ENCODE data around the gene KCTD11. TPM values are rescaled to one million over a fixed set of nuclear protein-coding genes. Genes with fewer than 3 reads are reported as not detected.

Gene KCTD11
- polyA plus RNA-seq, 1 experiment: 12.1 TPM

GRCh38 chr17:7327501-7327900, 24.5 kb upstream of the KCTD11 start:
- TF ChIP-seq, protein P1, sequence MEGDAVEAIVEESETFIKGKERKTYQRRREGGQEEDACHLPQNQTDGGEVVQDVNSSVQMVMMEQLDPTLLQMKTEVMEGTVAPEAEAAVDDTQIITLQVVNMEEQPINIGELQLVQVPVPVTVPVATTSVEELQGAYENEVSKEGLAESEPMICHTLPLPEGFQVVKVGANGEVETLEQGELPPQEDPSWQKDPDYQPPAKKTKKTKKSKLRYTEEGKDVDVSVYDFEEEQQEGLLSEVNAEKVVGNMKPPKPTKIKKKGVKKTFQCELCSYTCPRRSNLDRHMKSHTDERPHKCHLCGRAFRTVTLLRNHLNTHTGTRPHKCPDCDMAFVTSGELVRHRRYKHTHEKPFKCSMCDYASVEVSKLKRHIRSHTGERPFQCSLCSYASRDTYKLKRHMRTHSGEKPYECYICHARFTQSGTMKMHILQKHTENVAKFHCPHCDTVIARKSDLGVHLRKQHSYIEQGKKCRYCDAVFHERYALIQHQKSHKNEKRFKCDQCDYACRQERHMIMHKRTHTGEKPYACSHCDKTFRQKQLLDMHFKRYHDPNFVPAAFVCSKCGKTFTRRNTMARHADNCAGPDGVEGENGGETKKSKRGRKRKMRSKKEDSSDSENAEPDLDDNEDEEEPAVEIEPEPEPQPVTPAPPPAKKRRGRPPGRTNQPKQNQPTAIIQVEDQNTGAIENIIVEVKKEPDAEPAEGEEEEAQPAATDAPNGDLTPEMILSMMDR (IDR thresholded peaks at IDR 0.05; ENCODE audit: low read depth, low read length): no peak
- POLR2A ChIA-PET: no interaction called here
- Histone ChIP-seq H3K9me3 (ENCODE audit: control insufficient read depth, insufficient read depth, low read length) (no peaks in the 10 kb centered on the region; the same call in 1 of the 2 replicates), H3K4me3 (ENCODE audit: low read depth, low read length) (no peak overlapping the region), H3K27ac (ENCODE audit: low read depth, low read length) (no peak overlapping the region), H3K27me3 (ENCODE audit: control insufficient read depth, insufficient read depth, low read length) (peaks cover 2% of the 10 kb centered on the region)
- CTCF ChIA-PET: interaction anchor here (1.3 kb wide), 1 partner anchor 17 kb away, joined by 4 read pairs; no protein-coding TSS in a partner anchor
- DNase-seq (ENCODE audit: low read depth, low spot score): no peak

GRCh38 chr17:7328009-7328408, 24.0 kb upstream of the KCTD11 start:
- no peak for DNase-seq (ENCODE audit: low read depth, low spot score)
- peak overlapping the region; percentile 97 for H3K4me3 ChIP-seq (ENCODE audit: low read depth, low read length)
- H3K27ac ChIP-seq (ENCODE audit: low read depth, low read length): no peak overlapping the region
- no peaks in the 10 kb centered on the region; the same call in 1 of the 2 replicates for H3K9me3 ChIP-seq (ENCODE audit: control insufficient read depth, insufficient read depth, low read length)
- peaks cover 2% of the 10 kb centered on the region for H3K27me3 ChIP-seq (ENCODE audit: control insufficient read depth, insufficient read depth, low read length)
- ChIA-PET CTCF (interaction anchor here (1.1 kb wide), 1 partner anchor 233 kb away, joined by 3 read pairs; no protein-coding TSS in a partner anchor), POLR2A (interaction anchor here (0.6 kb wide), 1 partner anchor 257 kb away, joined by 4 read pairs; no protein-coding TSS in a partner anchor)
- TF ChIP-seq, protein P1 (IDR thresholded peaks at IDR 0.05; ENCODE audit: low read depth, low read length): no peak

DNA sequence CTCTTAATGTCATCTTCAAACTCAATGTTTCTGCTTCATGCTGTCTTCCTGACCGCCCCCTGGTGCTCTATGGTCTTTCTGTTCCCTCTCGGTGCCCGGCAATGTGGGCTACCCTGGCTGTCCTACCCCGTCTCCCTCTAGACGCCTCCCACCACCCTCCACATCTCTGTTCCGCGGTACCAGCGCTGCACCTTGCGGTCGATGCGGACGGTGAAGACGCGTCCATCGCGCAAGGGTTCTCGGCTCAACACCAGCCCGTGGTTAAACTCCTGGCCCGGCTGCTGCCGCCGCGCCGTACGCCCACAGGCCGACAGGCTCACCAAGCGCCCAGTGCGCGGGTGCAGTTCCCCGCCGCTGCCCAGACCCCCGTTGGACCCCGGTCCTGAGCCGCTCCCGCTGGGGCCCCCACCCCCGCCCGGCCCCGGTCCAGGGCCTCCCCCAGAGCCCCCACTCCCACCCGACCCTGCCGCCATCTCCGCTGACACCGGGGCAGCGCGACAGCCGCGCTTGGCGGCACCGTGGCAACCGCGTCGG, 23.1 kb upstream of the KCTD11 start, which contains the start of gene NEURL4:
TSS of gene NEURL4 (minus strand) at position 496 of the 534 bp plus-strand sequence. CDS start at position 473, 23 bp downstream.
- POLR2A ChIA-PET: interaction anchor here (0.6 to 1.5 kb wide), 8 partner anchors 13 to 256 kb away, joined by 4 to 17 read pairs (median 6); partner anchors contain the start of genes GPS2, MPDU1 and TMEM256

DNA sequence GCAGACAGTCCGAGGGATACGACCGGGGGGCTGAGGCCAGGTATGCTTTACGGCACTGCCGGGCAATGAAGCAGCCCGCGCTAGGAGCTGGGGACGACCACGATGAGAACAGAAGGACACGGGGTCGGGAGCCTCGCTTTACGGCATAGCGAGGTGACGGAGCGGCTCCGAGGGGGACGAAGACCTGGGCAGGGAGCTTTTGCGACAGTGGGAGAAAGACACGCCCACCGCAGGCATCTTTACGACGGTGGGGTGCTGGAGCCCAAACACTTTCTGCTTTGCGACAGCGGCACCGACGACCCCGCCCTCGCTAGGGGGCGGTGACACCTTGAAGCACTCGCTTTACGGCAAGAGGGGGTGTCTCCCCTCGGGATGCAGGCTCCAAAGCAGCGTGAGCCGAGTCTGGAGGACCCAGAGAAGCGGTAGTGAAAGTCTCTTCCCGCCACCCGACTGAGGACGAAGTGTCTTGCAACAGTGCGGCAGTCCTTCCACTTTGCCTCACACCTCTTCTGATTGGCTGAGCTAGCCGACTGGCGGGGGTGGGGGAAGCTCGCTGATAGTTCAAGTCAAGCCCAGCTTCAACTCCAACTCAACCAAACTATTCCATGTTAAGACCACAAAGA, 22.5 kb upstream of the KCTD11 start:
- ChIA-PET CTCF (interaction anchor here (0.6 to 2.6 kb wide), 10 partner anchors 13 to 284 kb away, joined by 3 to 13 read pairs (median 3); partner anchors contain the start of genes PLSCR3, SENP3, SLC2A4 and TMEM256), POLR2A (interaction anchor here (0.5 to 1.5 kb wide), 11 partner anchors 13 to 254 kb away, joined by 3 to 17 read pairs (median 5); partner anchors contain the start of genes GABARAP, GPS2, MPDU1 and POLR2A)
- TF ChIP-seq, protein P1 (IDR thresholded peaks at IDR 0.05; ENCODE audit: low read depth, low read length): no peak

More for the DNA sequence above, 23.1 kb upstream of the KCTD11 start, which contains the start of gene NEURL4:
- Histone ChIP-seq H3K4me3 (ENCODE audit: low read depth, low read length) (peak within 1 kb of the TSS; percentile 97), H3K9me3 (ENCODE audit: control insufficient read depth, insufficient read depth, low read length) (no peaks in the 10 kb centered on the region; the same call in 1 of the 2 replicates), H3K27ac (ENCODE audit: low read depth, low read length) (peak within 1 kb of the TSS; percentile 91), H3K27me3 (ENCODE audit: control insufficient read depth, insufficient read depth, low read length) (peaks cover 4% of the 10 kb centered on the region)
- TF ChIP-seq, protein P1 (IDR thresholded peaks at IDR 0.05; ENCODE audit: low read depth, low read length): no peak; the same call in 1 of the 2 replicates
- CTCF ChIA-PET: interaction anchor here (0.6 to 2.6 kb wide), 6 partner anchors 14 to 284 kb away, joined by 3 to 13 read pairs (median 4); partner anchors contain the start of genes SENP3 and SLC2A4
- no peak for DNase-seq (ENCODE audit: low read depth, low spot score)

More for the DNA sequence above, 22.5 kb upstream of the KCTD11 start:
- DNase-seq (ENCODE audit: low read depth, low spot score): peak; percentile 99
- Histone ChIP-seq H3K4me3 (ENCODE audit: low read depth, low read length) (peak overlapping the region; percentile 97), H3K9me3 (ENCODE audit: control insufficient read depth, insufficient read depth, low read length) (no peaks in the 10 kb centered on the region), H3K27ac (ENCODE audit: low read depth, low read length) (peak overlapping the region; percentile 91), H3K27me3 (ENCODE audit: control insufficient read depth, insufficient read depth, low read length) (peaks cover 4% of the 10 kb centered on the region)

Measured in AG04450 (cell line).